Brain pericyte (primary cell): ENCODE results near the gene RPH3AL.
"Not testable (repeated sequence)": the region's sequence is repeated elsewhere in the genome, so short reads cannot be mapped to it uniquely, and the experiment has no call there.

Experiments
- DNase-seq: peaks from one replicate; pipeline ENCODE4 v3.0.0-alpha.2; 2012; ENCODE audit warnings: low read depth, low spot score

RPH3AL gene

DNA sequence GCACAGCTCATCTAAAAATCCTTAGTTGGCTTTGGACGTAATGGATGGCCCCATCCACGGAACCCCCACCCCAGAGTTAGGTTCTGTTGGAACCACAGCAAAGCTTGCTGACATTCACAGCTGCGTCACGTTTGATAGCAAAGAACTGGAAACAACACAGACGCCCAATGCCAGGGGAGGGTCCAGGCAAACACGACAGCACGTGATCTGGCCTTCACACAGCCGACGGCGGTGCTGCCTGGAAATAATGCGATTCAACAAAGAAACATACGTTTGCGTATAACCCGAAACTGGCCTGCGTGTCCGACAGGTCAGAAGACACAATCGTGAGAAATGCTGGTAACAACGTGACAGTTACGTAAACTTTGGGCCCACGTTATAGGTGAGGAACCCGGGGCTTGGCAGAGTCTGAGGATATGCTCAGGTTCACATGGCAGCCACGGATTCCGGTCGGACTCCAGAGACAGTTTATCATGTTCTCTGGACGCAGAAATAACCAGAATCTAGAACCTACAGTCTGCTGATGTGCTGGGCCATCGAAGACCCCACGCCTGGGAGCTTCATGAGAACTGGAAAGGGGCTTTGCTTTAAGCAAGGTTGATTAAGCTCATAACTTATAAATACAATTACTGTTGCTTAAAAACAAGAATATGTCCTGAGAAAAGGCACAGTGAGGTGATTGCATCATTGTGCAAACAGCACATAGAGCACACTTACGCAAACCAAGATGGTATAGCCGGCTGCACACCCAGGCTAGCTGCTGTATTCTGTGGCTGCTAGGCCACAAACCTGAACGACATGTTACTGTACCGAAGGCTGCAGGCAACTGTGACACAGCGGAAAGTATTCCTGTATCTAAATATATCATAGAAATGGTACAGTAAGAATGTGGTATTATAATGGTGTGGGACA is 70.4 kb downstream of the RPH3AL start:
- DNase-seq = no peak

DNA sequence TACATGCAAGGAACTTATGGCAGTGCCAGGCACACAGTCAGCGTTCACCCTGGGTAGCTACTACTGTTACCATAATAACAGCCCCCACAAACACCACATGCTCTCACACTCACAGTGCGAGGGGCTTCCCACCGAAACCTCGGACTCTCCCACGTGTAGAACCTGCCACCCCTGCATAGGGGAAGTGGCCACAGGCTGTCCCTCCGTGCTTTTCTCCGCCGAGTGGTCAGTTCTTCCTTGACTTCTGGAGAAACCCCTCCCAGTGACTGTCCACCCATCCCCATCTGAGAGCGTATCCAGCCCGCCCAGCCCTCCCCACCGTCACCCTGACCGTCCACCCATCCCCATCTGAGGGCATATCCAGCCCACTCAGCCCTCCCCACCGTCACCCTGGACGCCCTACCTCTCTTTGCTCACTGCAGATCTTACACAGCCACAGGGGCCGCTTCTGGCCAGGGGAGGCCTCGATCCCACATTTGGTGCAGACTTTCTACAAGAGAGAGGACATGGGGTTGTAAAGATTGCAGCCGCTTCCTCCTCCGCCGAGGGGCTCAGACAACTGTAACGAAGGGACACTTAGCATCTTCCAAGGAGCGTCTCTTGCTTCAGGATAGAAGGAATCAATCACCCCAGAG is 71.1 kb downstream of the RPH3AL start:
- no peak for DNase-seq

DNA sequence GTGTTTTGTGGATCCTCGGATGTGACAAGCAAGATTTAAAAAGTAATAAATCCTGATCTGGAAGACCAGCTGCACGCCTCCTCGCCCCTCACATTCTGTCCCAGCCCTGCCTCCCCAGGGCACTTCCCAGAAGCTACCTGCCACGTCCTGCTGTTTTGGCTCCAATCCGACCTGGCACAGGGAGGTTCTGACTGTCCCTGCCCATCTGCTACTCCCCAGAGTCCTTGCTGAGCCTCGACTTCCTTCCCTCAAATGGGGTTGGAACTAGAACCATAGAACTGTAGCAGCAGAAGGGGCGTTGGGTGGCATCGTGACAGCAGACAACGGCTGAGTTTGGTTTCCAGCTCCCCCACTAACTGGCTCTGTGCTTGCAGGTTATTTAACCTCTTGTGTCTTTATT is 71.7 kb downstream of the RPH3AL start:
- DNase-seq = no peak

DNA sequence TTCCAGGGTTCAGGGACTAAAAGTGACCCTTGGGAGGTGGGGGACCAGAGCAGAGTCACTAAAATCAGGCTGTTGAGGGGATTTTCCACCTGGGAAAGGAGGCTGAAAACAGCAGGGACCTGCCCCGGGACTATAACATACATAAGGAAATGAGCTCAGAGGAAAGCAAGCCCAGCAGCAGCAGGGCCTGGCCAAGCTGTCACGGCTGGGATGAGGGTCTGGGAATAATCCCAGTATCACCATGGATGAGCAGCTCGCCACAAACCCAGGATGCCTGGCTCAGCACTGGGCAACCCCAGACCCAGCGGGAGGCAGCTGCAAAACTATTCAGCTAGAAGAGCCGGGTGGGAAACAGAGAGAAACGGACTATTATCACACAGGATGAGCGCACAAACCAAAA is 72.4 kb downstream of the RPH3AL start:
- no peak for DNase-seq

DNA sequence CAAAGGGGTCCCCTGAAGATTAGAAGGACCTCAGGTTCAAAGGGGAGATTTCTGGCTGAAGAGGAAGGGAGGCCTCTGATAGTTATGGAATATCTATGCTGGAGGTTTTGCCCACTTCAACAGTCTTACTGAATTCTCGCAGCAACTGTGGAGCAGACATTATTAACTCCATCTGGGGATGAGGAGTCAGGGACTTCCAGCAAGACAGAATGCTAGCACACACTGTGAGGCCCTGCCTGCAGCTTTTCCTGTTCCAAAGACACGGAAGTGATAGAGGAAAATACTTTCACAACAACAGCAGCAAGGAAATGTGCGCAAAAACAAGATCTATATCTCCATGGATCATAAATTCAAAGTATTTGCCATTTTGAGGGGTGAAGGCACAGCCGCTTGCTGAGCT is 72.8 kb downstream of the RPH3AL start:
- DNase-seq = no peak

DNA sequence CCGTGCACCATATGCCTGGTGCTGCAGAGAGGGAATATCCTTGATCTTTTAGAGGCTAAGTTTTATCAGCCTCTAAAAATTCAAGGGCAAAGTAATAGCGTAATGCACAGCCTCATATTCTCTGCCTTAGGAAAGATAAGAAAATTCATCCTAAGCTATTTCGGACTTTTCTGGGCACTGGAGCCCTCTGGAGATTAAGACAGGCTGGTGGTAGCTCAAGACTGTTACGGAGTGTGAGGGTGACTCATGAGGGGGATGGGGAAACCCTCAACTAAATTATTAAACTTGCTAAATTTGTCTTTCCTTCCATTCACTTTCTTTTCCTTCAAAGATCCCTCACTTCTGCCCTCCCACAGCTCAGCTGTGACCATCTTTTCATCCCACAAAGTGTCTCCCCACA is 73.3 kb downstream of the RPH3AL start:
- no peak for DNase-seq

DNA sequence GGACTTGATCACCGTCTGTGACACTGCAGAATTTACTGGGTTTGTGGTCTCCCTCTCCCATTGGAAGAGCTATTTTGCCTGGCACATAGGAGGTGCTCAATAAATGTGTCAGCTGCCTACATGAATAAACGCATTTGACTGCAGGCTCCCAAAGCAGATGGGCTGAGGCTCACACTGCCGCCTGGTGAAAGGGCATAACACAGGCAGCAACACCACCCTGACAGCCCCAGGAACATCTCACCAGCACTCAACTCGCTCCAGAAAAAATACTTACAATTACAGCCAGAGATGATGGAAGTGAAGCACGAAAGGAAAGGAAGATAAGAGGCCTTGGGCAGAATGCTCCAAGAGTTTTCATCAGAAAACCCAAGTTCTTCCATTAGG is 73.9 kb downstream of the RPH3AL start:
- DNase-seq = no peak

DNA sequence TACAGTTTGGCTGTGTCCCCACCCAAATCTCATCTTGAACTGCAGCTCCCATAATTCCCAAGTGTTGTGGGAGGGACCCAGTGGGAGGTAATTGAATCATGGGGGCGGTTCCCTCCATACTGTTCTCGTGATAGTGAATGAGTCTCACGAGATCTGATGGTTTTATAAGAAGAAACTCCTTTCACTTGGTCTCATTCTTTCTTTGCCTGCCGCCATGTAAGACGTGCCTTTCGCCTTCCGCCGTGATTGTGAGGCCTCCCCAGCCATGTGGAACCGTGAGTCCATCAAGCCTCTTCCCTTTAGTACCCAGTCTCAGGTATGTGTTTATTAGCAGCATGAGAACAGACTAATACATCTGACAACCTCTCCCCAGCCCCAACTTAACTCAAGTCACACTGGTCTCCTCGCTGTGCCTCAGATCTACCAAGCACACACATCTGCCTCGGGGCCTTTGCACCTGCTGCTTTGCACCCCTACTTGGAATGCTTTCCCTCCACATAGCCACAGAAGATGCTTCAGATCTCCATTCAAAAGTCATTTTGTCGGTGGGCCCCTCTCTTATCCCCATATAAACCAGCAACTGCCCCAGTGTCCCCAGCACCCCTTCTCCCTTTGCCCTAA is 74.4 kb downstream of the RPH3AL start:
- DNase-seq = no peak

DNA sequence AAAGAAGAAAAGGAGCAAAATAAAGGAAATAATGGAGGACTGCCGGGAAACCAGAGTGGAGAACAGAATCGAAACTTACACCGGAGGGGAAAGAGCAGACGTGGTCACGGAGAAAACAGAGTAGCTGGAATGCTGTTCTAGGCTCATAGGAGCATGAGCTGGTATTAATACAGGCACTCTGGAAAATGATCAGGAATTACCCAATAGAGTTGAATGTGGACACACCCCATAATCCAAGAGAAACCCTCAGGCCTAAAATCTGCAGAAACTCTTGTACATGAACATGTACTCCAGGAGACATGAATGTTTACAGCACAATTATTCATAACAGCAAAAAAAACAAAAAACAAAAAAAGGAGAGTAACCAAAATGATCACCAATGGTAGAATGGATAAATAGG is 77.7 kb downstream of the RPH3AL start:
- DNase-seq = no peak

DNA sequence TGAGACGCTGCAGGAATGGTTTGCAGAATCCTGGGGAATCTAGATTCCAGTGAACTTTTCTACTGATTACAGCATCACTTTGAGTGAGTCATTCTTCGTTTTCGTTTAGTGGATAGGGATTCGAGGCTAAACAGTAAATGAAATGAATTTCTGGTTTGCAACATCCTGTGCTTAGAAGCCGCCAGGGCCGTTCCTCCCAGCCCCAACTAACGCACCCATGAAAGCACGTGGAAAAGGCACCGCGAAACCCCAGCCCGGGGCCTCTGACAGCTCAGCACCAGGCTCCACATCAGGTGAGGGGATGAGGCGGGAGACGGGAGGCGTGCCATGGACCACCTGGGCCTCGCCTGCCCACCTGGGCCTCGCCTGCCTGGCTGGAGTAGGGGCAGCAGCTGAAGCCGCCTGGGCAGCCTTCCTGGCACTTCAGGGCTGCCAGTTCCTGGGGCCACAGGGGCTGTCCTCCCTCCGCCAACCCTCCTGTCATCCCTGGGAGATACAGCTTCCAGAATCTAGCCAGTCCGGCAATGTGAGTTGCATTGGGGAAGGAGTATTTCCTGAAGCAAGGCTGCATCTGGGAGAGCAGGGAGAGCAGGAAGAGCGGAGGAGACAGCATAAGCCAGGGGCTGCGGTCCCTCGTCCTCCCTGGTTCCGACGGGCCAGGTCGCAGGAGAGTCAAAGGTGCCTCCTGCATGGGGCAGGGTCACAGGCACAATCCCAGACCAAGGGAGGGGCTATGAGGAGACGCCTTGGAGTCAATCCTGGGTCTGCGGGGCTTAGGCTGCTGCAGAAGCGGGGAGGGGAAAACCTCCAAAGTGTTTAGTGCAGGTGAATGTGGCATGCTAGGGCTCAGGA is 78.4 kb downstream of the RPH3AL start:
- DNase-seq = no peak

DNA sequence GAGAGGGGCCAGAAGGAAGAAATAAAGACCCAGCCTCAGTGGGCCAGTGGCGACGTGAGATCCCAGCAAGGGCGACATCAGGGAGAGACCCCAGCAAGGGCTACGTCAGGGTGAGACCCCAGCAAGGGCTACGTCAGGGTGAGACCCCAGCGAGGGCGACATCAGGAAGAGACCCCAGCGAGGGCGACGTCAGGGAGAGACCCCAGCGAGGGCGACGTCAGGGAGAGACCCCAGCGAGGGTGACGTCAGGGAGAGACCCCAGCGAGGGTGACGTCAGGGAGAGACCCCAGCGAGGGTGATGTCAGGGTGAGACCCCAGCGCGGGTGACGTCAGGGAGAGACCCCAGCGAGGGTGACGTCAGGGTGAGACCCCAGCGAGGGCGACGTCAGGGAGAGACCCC is 79.8 kb downstream of the RPH3AL start:
- DNase-seq = not testable (repeated sequence)

DNA sequence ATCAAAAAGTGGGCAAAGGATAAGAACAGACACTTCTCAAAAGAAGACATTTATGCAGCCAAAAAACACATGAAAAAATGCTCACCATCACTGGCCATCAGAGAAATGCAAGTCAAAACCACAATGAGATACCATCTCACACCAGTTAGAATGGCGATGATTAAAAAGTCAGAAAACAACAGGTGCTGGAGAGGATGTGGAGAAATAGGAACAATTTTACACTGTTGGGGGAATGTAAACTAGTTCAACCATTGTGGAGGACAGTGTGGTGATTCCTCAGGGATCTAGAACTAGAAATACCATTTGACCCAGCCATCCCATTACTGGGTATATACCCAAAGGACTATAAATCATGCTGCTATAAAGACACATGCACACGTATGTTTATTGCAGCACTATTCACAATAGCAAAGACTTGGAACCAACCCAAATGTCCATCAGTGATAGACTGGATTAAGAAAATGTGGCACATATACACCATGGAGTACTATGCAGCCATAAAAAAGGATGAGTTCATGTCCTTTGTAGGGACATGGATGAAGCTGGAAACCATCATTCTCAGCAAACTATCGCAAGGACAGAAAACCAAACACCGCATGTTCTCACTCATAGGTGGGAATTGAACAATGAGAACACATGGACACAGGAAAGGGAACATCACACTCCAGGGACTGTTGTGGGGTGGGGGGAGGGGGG is 80.5 kb downstream of the RPH3AL start:
- not testable (repeated sequence) for DNase-seq

DNA sequence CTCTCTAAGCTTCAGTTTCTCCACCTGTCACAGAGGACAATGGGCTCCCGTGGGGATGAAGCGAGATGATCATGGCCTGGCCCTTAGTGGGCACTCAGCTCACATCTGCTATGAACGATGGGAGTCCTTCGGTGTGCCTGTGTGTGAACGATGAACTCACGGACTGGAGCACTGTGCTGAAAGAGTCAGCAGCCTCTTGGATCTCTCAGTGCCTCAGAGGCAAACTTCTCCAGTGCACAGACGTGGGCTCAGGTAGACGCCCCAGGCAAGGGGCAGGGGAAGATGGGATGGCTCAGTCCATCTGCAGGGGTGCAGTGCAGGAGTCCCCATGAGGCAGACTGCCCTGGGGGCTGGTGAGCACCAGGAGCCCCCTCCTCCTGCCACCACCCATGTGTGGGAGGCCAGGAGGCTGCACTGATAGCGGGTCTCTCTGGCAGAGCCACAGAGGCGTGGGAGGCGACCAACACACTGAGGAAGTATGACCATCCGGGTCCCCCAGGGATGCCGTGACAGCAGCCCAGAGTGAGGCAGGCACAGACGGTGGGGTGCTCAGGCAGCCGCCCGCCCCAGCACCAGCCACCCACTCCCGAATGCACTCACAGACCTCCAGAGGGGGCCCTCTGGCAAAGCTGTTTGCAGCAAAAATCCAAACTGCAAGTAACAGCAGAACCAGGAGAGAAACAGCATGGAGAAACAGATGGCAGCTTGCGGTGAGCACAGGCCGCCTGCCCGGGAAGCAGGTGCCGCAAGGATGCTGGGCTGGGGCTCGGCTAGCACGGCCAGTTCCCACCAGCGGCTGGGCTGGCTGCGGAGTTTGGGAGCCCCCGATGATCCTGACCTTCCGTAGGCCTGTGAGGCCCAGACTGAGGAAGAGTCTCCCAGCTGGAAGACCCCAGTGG is 82.7 kb downstream of the RPH3AL start:
- no peak for DNase-seq

DNA sequence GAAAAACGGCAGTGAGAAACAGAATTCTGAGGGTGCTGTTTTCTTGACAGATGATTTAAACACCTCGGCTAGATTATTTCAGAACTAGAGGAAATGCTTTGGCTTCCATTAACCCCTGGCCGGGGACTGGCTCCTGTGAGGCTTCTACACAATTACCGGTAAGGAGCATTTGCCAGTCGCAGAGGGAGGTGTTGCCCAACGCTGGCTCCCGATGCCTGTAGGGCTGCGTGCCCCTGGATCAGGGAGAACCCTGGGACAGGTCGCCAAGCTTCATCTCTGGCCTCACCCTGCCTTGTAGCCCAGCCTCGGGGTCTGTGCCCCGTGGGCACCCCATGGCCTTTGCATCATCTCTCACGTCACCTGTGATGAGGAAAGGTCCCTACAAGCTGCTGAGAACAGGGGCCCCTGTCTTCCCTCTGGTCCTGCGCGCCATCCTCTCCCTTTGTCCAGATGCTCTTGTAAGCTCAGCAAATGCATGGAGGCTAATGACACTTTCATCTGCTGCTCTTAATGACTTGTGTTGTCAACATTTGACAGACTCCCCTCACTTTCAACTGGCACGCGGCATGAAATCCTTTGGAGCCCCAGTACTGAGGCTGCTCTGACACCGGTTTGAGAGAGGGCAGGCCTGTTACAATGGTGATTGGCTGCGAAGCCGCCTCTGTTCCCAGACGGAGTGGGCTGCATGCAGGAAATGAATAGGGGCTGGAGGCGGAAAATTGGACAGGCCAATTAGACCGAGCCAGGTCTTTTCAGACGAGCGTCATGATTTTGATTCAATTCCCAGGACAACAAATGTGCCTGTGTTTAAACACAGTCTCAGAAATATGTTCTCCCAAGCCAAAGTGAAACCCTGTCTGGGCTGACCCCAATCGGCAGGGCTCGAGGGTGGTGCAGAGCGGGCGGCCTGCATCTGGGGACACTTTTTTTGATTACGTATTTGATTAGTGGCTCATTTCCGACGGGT is 85.6 kb downstream of the RPH3AL start:
- DNase-seq = no peak

DNA sequence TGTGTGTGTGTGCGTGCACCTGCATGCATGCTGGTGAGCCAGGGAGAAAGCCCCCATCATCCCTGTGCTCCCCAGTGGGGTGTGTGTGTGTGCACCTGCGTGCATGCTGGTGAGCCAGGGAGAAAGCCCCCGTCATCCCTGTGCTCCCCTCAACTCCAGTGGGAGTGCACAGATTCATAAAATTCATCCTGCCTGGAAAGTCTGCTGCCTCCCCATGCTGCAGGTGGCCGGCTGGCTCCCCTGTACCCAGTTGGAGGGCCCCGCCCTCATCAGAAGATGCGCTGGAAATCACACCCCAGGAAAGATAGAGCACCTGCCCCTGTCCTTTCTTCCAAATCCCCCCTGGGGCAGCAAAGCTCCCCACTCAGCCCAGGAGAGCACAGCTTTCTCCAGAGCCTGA is 86.4 kb downstream of the RPH3AL start:
- no peak for DNase-seq

DNA sequence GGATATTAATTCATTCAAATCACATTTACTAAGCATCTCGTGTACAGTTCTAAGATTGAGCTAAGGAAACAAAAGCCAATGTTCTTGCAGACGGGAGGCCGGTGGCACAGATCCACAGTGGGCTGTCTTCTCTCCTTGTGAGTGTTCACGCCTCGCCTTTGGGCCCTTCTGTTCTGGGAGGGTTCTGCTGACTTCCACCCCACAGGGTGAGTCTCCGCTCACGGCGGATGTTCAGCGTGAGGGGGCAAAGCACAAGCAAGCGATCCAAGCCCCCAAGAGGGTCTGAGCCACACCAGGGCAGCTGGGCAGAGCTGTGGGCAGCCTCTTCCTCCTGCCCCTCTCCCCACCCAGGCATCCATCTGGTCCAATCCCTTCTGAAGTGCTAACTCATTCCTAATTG is 86.9 kb downstream of the RPH3AL start:
- no peak for DNase-seq

DNA sequence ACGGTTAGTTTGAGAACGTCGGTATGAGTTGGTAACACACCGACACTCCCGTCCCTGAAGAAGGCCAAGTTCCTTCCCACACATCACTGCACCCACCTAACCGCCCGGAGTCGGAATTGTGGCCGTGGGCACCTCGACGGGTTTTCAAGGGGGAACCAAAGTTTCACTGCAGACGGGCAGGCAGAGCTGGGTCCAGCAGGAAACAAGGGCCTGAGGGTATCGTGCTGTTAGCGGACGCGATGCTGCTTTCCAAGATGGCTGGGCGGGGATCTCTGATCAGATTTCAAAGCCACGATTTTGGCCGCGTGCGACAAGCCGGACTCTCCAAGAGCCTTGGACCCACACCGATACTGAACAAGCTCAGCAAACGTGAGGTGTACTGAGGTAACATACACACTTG is 88.8 kb downstream of the RPH3AL start:
- no peak for DNase-seq

DNA sequence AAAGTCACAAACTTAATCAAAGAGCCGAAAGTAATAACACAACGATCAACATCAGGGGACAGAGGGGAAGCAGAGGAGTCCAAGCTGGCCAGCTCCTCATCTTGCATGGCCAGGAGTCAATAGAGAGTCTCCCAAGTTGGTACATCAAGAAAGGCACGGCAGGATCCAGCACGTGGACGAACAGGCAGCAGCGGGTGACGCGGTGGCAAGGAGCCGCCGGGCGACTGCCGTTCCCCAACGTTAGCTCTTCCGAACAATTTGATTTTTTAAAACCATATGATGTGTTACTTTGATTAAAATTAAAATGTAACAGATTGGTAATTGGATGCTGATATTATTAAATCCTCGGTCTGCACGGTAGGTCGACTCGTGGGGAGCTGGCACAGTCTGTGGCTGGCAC is 89.3 kb downstream of the RPH3AL start:
- no peak for DNase-seq

DNA sequence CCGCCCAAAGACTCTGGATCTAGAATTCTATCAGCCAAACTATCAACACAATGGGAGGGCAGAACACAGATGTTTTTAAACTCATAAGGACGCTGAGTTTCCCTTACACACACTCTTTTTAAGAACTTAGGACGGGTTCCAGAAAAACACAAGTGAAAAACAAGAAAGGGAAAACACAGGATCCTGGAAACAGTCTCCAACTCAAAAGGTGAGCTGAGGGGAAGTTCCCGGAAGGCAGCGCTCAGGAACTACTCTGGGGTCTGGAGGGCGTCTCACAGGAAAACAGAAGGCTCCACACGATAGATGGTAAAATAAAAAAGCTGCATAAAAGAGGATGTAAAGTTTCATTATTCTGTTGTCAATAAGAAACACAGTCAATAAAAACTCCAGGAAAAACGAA is 91.0 kb downstream of the RPH3AL start:
- DNase-seq = no peak
